Mesothelial cell of epicardium (in vitro differentiated cells): ENCODE measurements around the gene MYBPC1. TPM values are rescaled to one million over a fixed set of nuclear protein-coding genes. Genes with fewer than 3 reads are reported as not detected.

ENCODE experiments used
- DNase-seq, 2 experiments: peaks; one replicate each; pipeline ENCODE4 v3.0.0; 2021; ENCODE audit warnings: low spot score in 2 of 2; ENCODE audit not compliant: unreplicated experiment in 2 of 2
- H3K27ac Mint-ChIP-seq: 2 replicates; pipeline ENCODE4 v1.8.0; 2021; ENCODE audit warnings: mixed read lengths
- H3K27me3 Mint-ChIP-seq: 2 replicates; pipeline ENCODE4 v1.8.0; 2021; ENCODE audit warnings: low read depth, mixed read lengths
- H3K36me3 Mint-ChIP-seq: 2 replicates; pipeline ENCODE4 v1.8.0; 2021; ENCODE audit warnings: mixed read lengths
- H3K4me1 Mint-ChIP-seq: 2 replicates; pipeline ENCODE4 v1.8.0; 2021; ENCODE audit warnings: mixed read lengths
- H3K4me3 Mint-ChIP-seq: 2 replicates; pipeline ENCODE4 v1.8.0; 2021; ENCODE audit warnings: mild to moderate bottlenecking, moderate library complexity, mixed read lengths
- H3K9me3 Mint-ChIP-seq: 2 replicates; pipeline ENCODE4 v1.8.0; 2021; ENCODE audit warnings: mixed read lengths
- total RNA-seq: library from RNA; stranded (reverse); gene quantifications from 3 replicates; pipeline ENCODE4 v1.2.1, GENCODE V29; 2021
- TF ChIP-seq, protein P1 (sequence below): fragments of 200-600 bp; sonication (generic); IDR thresholded peaks from one replicate; pipeline ENCODE4 v1.5.0; 2021; ENCODE audit warnings: antibody characterized with exemption; ENCODE audit not compliant: unreplicated experiment

MYBPC1 gene
- total RNA-seq, 1 donor from 2014 or later, result not detected

DNA sequence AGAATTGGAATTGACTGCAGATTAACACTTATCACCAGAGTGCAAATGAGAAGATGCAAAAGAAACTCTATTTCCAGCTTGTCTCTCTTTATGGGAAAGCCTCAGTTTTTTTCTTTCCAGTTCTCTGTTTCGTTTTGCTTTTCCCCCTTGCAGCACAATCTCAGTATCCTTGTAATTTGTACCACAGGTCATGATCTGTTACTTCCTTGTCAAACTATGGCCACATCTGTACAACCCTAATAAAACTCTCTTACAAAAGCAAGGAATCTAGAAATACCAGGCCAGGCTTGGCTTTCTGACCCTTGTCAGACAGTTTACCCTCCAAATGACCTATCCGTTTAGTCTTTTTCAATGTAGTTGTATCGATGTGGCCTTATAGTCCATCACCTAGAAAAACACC, 33.9 kb downstream of the MYBPC1 start:
- H3K4me1 Mint-ChIP-seq, result no peaks in the 10 kb centered on the region
- TF ChIP-seq, protein P1, sequence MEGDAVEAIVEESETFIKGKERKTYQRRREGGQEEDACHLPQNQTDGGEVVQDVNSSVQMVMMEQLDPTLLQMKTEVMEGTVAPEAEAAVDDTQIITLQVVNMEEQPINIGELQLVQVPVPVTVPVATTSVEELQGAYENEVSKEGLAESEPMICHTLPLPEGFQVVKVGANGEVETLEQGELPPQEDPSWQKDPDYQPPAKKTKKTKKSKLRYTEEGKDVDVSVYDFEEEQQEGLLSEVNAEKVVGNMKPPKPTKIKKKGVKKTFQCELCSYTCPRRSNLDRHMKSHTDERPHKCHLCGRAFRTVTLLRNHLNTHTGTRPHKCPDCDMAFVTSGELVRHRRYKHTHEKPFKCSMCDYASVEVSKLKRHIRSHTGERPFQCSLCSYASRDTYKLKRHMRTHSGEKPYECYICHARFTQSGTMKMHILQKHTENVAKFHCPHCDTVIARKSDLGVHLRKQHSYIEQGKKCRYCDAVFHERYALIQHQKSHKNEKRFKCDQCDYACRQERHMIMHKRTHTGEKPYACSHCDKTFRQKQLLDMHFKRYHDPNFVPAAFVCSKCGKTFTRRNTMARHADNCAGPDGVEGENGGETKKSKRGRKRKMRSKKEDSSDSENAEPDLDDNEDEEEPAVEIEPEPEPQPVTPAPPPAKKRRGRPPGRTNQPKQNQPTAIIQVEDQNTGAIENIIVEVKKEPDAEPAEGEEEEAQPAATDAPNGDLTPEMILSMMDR, result no peak
- no peak overlapping the region for H3K27ac Mint-ChIP-seq
- no peaks in the 10 kb centered on the region for H3K27me3 Mint-ChIP-seq
- no peak for DNase-seq
- no peaks in the 10 kb centered on the region for H3K36me3 Mint-ChIP-seq
- H3K4me3 Mint-ChIP-seq, result no peak overlapping the region
- H3K9me3 Mint-ChIP-seq, result no peaks in the 10 kb centered on the region

DNA sequence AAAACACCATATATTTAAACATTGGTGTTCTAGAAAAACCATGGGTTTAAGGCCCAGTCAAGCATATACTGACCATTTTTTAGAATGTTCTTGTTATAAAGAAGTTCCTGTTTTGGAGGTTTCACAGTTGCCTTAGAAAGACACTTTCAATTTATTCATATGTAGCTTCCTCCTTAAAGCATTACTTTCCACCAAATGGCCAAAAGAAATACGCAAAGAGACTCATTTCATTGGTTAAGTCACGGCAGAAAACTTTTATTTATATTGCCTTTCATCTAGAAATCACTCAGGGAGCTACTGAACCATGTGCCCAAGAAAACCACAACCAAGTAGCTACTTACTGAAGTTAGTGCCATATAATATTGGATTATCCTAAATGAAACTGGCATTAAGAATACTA, 40.0 kb downstream of the MYBPC1 start:
- Mint-ChIP-seq H3K36me3 (no peaks in the 10 kb centered on the region), H3K9me3 (no peaks in the 10 kb centered on the region), H3K27ac (no peak overlapping the region), H3K27me3 (no peaks in the 10 kb centered on the region), H3K4me1 (no peaks in the 10 kb centered on the region), H3K4me3 (no peak overlapping the region)
- TF ChIP-seq, protein P1, result no peak
- no peak for DNase-seq

- no peak for DNase-seq
- Mint-ChIP-seq H3K36me3 (no peaks in the 10 kb centered on the region), H3K4me1 (peaks cover 5% of the 10 kb centered on the region), H3K4me3 (no peak overlapping the region), H3K9me3 (no peaks in the 10 kb centered on the region), H3K27me3 (peaks cover 24% of the 10 kb centered on the region), H3K27ac (no peak overlapping the region)
- TF ChIP-seq, protein P1, result no peak
Observed at GRCh38 chr12:101637936-101638335, 43.2 kb downstream of the MYBPC1 start.

DNA sequence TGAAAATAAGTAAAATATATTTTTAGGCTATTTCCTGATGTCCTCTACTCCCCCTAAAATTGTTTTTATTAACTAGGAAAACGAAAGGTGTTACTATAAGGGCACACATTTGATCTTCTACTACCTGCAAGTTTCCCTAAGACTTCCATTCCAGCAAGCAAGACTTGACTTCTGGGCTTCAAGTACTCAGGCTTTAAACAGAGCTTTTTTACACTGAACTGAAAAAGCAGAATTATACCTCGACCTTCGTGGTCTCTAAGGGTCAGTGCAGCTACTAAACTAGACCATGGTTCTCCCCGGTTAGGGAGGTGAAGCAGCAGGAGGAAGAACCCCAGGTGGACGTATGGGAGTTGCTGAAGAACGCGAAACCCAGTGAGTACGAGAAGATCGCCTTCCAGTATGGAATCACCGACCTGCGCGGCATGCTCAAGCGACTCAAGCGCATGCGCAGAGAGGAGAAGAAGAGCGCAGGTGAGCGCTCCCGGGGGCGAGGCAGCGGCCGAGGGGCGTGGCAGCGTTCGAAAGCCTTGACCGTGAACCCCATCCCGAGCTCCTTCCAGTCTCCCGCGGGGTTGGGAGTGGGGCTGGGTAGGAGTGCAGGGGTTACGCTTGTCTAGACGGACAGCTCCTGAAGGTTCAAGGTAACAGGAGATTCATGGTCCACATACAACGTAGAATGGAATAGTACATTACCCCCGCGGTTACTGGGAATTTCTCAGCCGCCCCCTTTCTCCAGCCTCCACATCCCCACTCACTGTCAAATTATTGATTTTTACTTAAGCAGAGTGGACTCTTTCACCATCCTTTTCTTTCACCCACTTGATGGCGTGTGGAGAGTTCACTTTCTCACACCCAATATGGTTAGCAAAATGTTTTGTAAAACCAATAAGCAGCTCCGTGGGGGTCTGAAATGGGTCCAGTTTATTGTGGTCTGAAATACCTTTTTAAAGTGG, 47.6 kb downstream of the MYBPC1 start:
- DNase-seq, result peak; percentile 45 to 53
- Mint-ChIP-seq H3K27me3 (peaks cover 44% of the 10 kb centered on the region), H3K4me3 (peak overlapping the region; percentile 64), H3K27ac (no peak overlapping the region), H3K9me3 (no peaks in the 10 kb centered on the region), H3K4me1 (peaks cover 8% of the 10 kb centered on the region), H3K36me3 (no peaks in the 10 kb centered on the region)
- TF ChIP-seq, protein P1, result no peak

DNA sequence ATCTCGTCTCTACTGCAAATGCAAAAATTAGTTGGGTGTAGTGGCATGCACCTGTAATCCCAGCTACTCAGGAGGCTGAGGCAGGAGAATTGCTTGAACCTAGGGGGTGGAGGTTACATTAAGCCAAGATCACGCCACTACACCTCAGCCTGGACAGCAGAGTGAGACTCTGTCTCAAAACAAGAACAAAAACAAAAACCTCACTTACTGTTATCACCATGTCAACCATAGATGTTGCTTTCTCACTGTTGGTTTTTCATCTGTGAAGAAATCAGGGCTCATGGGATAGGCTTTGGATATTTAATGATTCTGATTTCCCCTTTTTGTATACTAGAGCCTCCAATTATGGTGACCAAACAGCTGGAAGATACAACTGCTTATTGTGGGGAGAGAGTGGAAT, 52.9 kb downstream of the MYBPC1 start:
- no peak overlapping the region for H3K27ac Mint-ChIP-seq
- H3K27me3 Mint-ChIP-seq, result peaks cover 49% of the 10 kb centered on the region
- no peak for DNase-seq
- no peak overlapping the region for H3K4me3 Mint-ChIP-seq
- H3K36me3 Mint-ChIP-seq, result no peaks in the 10 kb centered on the region
- TF ChIP-seq, protein P1, result no peak
- no peaks in the 10 kb centered on the region for H3K9me3 Mint-ChIP-seq
- peaks cover 3% of the 10 kb centered on the region for H3K4me1 Mint-ChIP-seq
